Measurements from ENCODE around the gene SLC27A3.

The SLC27A3 gene, protein sequence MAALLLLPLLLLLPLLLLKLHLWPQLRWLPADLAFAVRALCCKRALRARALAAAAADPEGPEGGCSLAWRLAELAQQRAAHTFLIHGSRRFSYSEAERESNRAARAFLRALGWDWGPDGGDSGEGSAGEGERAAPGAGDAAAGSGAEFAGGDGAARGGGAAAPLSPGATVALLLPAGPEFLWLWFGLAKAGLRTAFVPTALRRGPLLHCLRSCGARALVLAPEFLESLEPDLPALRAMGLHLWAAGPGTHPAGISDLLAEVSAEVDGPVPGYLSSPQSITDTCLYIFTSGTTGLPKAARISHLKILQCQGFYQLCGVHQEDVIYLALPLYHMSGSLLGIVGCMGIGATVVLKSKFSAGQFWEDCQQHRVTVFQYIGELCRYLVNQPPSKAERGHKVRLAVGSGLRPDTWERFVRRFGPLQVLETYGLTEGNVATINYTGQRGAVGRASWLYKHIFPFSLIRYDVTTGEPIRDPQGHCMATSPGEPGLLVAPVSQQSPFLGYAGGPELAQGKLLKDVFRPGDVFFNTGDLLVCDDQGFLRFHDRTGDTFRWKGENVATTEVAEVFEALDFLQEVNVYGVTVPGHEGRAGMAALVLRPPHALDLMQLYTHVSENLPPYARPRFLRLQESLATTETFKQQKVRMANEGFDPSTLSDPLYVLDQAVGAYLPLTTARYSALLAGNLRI

GRCh38 chr1:153774780-153775457 lies at the start of gene SLC27A3:
Gene SLC27A3 (plus strand): TSS chr1:153775407. CDS start chr1:153775498, 91 bp downstream.
- DNase-seq (ENCODE audit: low read depth in 2 of 2) = no peak

DNA sequence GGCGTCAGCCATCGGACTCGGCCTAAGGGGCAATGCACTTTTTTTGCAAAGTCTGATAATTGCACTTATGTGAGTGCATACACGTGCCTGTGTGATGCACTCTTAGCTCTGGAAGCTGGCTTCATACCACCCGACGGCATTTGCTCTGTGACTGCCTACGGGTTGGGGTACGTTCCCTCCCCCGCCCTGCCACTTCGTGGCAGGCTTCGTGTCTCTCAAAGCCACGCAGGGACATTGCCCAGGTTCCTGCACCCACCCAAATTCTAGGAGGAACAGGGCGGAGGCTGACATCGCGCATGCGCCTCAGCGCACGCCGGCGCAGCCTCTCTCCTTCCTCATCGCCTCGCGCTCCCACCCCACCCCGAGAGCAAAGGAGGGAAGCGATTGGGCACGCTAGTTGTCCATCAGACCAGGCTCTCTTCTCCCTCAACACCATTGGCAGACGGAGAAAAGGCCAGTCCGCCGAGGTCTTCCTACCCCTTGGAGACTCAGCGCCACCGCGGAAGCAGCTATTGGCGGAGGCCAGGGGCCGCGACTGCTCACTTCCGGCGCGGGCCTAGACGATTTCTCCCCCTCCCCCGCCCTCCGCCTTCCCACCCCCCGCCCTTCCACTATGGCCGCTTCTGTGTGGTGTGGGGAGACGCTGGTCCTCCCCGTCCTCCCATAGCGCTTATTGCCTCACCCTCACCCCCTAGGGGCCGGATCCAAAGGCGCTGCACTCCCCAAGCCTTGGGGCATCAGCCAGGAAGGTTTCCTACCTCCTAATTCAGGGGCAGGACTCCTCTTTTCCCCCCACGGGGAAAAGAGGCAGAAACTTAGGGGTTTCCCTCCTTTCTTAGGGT lies 47.5 kb upstream of the SLC27A3 start, which contains the start of gene INTS3:
TSS of gene INTS3 (plus strand) at position 588 of the 842 bp plus-strand sequence. CDS start 585 bp downstream, outside the sequence.
- DNase-seq (ENCODE audit: low read depth in 2 of 2) = peak; percentile 90 to 98

DNA sequence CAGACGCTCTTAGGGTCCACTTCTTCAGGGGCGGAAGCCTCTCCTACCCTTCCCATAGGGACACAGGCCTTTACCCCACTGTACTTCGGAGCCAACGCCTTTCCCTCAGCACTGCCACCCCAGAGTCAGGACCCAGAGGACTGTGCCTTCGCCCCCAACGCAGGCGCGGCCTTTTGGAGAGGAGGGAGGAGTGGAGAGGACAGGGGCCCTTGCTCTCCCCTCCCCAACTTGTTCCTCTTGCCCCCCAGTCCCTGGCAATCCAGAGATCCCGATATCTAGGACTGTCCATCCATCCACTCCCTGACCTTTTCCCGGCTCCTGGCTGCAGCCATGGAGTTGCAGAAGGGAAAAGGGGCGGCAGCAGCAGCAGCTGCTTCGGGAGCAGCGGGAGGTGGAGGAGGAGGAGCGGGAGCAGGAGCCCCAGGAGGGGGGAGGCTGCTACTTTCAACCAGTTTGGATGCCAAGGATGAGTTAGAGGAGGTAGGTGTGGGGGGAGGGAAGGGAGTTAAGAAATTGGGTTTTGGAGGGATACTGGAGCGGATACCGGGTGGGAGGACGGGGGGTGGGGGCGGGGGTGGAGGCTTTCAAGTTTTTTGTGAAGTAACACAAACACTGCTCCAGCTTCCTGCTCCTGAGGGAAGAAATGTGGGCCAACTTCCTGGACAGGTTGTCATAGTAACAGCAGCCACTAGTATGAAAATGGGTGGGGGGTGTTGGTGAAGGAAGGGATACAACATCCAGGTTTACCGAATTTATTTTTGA lies 46.7 kb upstream of the SLC27A3 start:
- peak in 1 of 2 donors; percentile 6 for DNase-seq (ENCODE audit: low read depth in 2 of 2)

DNA sequence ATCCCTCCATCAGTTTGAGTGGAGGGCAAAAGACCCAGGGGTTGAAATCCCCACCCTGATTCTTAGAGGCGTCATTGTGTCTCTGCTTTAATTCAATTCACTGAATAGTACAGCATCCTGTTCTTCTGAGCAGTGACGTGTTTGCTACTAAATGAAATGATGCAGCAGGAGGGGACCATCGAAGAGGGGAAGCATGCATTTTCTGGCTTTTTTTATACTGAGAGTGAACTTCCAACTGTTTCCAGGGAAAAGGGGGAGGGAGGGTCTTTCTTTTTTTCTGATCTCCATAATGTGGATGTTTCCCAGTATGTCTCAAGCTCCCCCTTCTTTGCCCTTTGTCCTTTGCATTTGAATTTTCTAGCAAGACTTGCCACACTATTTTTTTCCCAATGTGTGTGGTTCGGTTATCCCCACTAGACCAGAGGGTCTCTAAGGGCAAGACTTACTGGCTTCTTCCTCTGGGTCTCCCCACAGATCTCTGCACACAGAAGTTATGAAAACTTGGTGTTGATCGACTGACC lies 44.7 kb upstream of the SLC27A3 start:
- no peak for DNase-seq (ENCODE audit: low read depth in 2 of 2)

GRCh38 chr1:153733970-153734369 lies 41.2 kb upstream of the SLC27A3 start:
- DNase-seq (ENCODE audit: low read depth in 2 of 2) = no peak

- no peak for DNase-seq (ENCODE audit: low read depth in 2 of 2)
These were observed 40.7 kb upstream of the SLC27A3 start for GRCh38 chr1:153734396-153735089.

DNA sequence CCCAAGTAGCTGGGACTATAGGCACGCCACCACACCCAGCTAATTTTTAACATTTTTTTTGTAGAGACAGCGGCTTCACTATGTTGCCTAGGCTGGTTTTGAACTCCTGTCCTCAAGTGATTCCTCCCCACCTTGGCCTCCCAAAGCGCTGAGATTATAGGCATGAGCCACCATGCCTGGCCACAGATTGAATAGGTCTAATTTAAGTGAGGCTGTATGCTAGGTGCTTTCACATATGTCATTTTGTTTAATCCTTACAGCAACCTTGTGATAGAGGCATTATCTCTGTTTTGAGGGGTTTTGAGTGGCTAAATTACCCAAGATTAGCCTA lies 40.2 kb upstream of the SLC27A3 start:
- no peak for DNase-seq (ENCODE audit: low read depth in 2 of 2)

- no peak for DNase-seq (ENCODE audit: low read depth in 2 of 2)
These were observed 33.2 kb upstream of the SLC27A3 start for GRCh38 chr1:153741986-153742385.

DNA sequence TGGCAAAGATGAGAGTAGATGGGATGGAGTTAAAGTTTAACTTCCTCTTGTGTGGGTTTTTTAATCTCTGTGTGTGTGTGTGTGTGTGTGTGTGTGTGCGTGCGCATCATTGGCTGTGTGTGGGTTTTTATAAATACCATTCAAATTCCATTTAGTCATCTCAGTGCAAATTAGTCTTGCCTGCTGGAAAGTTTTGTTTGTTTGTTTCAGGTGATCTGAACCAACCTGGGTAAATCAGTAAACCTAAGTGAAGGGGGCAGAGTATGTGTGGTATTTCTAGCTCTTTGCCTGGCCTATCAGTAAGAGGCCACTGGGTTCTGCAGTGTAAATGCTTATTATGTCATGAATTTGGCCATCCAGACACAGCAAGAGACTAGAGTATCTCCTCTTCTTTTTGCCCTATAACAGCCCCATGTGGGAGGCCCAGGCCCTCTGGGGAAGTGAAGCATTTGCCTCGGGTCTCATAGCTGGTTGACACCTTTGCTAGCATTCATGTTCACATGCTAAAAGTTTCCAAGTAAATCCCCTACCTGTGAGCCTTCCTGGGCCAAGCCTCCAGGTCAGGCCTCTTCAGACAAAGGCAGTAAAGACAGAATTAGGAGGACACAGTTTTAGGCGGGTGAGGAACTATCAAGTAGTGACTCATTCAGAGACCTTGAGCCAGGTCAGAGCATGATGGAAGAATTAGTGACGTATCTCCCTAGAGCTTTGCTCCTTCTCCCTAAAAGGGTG lies 32.6 kb upstream of the SLC27A3 start:
- DNase-seq (ENCODE audit: low read depth in 2 of 2) = no peak

GRCh38 chr1:153745417-153745816 lies 29.8 kb upstream of the SLC27A3 start:
- no peak for DNase-seq (ENCODE audit: low read depth in 2 of 2)

DNA sequence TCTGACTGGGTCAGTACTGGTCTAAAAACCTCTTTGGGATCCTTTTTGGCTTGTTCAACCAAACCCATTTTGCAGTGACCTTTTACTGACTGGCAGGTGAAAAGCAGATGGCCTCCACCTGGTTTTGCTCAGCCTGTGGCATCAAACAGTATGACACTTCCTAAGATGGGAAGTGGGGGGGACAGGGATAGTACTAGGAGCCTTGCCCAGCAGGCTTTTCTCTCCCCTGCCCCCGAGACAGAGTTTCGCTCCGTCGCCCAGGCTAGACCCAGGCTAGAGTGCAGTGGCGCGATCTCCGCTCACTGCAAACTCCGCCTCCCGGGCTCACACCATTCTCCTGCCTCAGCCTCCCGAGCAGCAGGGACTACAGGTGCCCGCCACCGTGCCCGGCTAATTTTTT lies 29.0 kb upstream of the SLC27A3 start:
- no peak for DNase-seq (ENCODE audit: low read depth in 2 of 2)

GRCh38 chr1:153748903-153749302 lies 26.3 kb upstream of the SLC27A3 start:
- DNase-seq (ENCODE audit: low read depth in 2 of 2) = no peak

DNA sequence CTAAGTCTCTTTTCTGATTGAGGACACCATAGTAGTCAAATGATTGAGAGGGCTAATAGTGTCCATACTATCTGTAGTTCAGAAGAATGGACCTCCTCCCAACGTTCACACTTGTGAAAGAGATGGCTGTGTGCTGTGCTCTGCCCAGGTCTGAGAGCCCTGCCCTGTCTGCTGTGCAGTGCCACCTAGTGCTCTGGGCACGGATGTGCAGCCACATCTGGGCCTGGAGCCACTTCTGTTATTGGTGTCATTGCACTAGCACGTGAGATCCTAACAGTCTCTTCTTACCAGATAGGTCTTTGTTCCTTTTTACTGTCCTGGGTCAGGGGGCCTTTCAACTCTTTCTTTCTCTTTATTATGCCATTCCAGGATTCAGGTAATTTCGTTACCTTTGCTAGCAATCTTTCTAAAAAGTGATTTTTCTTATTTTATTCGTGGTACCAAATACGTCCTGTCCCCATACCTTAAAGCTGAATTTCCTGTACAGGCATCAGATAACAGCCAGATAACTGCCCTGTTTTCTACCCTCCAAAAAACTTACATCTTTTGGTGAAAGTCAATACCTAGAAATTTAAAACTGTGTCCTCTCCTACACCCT lies 25.7 kb upstream of the SLC27A3 start:
- peak; percentile 57 for DNase-seq (ENCODE audit: low read depth in 2 of 2)

- no peak for DNase-seq (ENCODE audit: low read depth in 2 of 2)
These were observed 24.9 kb upstream of the SLC27A3 start for GRCh38 chr1:153750026-153750995.

GRCh38 chr1:153752072-153752471 lies 23.1 kb upstream of the SLC27A3 start:
- DNase-seq (ENCODE audit: low read depth in 2 of 2) = no peak

GRCh38 chr1:153752571-153753195 lies 22.5 kb upstream of the SLC27A3 start:
- no peak for DNase-seq (ENCODE audit: low read depth in 2 of 2)

DNA sequence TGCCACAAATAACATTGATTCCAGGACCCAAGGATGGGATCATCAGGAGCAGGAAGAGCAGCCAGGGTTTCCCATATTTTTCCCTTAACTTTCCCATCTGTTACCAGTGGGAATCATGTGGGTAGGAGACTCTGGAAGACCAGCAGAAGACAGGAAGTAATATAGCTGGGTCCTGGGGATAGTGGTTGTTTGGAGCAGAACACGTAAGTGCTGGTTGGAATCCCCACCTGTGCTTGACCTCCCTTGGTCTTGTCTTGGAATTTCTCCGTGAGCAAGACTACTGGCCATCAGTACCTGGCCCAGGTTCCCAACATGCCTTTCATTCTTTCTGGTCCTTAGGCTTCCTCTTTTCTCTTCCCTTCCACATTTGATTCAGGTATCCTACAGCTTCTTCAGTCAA lies 20.9 kb upstream of the SLC27A3 start:
- DNase-seq (ENCODE audit: low read depth in 2 of 2) = no peak

All from stimulated activated CD4-positive, alpha-beta T cell treated with anti-CD3 and anti-CD28 coated beads, Interleukin-1b, Interleukin-23, amount 100 ng/mL, for 1 hour (primary cell).